ENCODE data around the gene SPRR3. TPM values are rescaled to one million over a fixed set of nuclear protein-coding genes. Genes with fewer than 3 reads are reported as not detected.

SPRR3 gene, protein sequence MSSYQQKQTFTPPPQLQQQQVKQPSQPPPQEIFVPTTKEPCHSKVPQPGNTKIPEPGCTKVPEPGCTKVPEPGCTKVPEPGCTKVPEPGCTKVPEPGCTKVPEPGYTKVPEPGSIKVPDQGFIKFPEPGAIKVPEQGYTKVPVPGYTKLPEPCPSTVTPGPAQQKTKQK
- total RNA-seq = not detected in 2 replicates

DNA sequence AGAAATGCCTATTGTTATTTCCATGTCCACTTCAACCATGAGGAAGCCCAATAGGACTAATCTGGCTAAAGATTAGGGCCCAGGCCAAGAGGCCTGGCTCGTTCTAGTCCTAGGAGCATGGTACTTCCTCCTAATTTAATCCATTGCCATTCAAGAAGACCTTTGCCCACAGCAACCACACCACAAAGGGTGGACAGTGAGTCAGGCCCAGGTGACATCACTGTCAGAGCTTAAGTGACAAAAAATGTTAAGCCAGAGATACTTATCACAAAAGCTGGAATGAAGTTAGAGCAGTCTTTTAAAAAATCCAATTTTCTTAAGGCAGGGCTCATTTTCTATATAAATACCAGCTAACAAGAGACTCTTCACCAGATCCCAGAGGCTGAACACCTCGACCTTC is at the start of gene SPRR3:
Gene SPRR3, plus strand, starts transcription at position 368 of the 400 bp plus-strand sequence. CDS start 1,272 bp downstream, outside the sequence.
- no peak for DNase-seq

DNA sequence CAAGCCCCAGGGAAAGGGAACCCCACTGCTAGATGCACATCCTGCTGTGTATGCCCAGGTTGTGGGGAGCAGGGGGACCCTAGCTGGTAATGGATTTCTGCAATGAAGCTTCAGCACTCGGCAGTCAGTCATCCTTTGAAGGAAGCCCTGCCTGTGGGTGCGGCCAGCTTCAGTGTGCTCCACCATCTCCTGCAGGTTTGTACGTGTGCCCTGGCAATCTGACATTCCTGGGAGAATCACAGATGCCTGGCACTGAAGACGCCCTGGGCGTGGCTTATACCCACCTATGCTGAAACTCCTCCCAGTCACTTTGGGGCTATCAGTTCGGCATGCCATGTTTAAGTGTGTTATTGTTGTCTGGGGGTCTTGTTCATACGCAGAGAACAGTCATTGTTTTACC is 47.8 kb upstream of the SPRR3 start:
- no peak for DNase-seq

DNA sequence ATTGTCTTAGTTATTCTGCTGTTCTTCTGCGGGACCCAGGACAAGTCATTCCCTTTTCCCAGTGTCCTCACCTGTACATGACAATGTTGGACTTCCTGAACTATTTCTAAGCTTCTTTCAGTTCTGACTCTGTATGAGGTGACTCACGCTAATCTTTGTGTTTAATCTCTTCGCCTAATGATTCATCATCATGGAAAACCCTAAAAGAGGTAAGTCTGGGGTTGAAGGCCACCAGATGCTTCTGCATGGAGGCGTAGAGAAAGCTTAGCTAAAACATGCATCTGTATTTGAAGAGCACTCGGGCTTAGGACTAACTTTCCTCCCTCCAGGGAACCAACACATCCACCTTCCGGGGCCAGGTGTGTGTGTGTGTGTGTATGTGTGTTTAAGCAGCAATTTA is 47.1 kb upstream of the SPRR3 start:
- DNase-seq = no peak

DNA sequence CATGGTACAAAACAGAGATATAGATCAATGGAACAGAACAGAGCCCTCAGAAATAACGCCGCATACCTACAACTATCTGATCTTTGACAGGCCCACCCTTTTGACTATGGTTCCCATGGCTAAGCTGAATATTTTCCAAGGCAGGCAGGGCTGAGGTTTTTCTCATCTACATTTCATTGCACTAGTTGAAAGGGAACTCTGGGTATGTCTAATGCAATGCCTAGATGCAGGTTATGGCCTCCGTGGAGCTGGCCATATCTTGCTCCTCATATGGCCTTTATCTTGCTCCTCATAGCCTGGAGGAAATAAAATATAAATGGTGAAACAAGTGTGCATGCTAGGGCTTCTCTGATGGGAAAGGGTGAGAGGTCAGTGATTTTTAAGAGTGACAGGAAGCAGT is 44.0 kb upstream of the SPRR3 start:
- no peak for DNase-seq

DNA sequence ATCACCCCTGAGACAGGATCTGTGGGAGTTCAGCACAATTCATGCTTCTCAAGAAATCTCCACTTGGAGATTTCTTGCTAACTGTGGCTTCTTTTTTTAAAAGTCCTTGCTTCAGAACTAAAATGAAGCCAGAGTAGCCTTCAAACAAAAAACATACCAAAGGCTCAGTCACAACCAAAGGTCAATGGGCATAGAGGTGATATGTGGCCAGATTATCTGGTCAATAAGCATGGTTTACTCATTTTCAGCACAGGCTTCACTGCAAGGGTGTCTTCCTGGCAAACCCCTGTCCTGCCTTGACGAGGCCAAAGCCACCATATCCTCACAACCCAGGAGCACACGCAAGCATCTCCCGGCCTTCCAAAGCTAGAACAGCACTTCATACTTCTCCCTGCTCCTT is 42.3 kb upstream of the SPRR3 start:
- DNase-seq = no peak

DNA sequence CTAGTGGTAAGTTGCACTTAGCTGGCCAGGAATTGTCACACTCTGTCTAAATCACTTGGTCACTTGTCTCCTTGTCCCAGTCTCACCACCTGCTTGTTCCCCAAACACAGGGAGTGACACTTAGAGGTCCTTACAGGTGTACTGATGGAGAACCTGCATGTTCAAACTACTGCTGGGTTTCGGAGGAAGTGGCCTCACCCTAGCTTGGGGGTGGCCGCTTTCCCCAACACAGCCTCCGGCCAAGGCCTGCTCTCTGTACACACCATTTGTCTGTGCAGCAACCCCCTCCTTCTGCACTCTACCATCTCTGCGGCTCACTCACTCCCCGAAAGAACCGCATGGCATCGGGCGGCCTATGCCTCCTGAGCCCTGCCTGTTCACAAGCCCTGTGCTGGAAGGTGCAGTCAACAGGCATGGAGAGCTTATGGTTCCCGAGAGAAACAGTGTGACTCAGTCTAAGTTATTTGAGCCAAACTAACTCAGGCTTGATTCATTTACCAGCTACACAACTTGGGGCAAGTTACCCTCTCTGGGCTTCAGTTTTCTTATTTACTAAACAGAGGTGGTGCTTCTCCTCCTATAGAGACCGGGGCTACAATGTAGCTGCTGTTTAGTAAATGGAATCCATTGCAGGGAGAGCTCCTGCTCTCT is 41.6 kb upstream of the SPRR3 start:
- no peak for DNase-seq

DNA sequence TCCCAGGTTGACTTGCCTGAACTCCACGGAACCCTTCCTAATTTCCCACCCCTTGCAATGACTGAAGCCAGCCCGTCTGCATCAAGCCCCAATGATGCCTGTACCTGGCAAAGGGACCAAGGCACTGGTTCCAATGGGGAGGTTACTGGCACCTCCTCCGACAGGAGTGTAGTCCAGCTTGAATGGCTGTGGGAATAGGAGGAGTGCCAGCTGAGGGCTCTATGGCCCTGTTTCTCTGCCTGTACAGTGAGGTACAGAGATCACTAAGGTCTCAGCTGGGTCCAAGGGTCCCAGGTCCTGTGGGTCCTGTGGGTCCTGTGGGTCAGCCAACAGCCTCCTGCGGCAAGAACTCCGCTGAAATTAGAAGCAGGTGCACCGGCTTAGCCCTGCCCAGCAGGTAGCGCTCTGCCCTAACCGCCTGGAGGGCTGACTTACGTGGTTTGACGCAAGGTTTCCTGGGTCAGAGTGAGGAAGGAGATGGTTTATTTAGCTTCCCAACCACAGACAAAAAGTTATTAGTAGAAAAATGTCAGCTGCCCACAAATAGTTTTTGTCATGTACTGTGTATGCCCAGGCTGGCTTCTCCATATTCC is 41.0 kb upstream of the SPRR3 start:
- no peak for DNase-seq

DNA sequence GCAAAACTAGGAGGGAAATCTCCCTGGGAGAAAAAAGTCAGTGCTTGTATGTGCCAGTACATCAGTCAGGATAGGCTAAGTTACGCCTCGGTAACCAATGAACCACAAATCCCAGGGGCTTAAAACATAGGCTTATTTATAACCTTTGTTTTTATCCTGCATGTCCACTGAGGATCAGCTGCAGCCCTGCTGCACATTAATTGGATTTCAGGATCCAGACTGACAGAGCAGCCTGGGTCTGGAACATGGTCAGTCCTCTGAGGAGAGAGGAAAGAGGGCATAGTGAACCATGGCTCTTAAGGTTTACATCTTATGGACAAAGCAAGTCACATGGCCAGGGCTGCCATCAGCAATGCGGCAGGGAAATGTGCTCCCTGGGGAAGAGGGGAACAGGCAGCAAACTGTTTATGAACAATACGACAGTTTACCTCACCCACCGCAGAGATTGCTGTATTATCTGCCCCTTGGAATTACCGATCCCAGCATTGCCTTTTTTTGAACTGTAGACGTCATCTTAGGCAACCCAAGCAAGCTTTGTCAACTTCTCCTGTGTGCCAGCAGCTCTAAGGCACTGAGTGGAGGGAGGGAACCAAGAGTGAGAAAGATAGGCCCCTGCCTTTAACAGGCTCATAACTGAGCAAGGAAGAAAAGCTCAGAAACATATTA is 40.2 kb upstream of the SPRR3 start:
- DNase-seq = no peak

DNA sequence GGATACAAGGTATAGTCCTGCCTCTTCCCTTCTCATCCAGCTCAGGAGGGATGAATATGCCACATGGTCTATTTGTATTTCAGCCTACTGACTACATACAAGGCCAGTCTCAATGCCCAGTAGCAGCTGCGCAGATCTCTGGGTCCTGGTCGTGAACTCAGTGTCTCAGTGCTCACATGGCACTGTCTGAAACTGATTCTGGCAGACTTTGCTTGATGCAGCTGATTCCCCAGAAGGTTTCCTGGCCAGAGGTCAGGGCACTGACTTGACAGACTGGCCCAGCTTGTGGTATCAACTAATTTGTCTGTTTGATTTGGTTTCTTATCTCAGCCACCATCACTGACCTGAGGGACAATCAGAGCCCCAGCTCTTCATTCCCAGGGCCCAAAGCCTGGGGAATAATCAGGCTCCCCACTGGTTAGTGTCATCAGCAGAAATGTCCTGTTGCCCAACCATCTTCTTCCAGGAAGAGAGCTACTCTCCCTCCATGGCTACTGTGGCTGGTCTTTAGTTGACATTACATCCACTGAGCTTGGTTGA is 38.6 kb upstream of the SPRR3 start:
- DNase-seq = no peak

DNA sequence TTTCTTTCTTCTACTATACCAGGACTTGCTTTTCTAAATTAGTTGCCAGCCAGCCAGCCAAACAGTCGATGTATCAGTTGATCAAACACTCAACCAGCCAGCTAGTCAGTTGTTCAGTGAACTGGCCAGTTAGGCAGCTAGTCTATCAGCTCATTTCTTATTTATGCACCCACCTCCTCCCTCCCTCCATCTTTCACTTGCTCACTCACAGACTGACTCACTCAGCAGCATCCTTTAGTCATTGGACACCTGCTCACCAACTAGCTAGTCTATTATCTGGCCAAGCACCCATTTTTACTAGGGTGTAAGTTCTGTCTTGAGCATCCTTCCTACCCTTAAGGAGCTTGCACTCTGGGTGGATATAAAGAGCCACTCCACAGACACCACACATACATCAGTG is 37.0 kb upstream of the SPRR3 start:
- DNase-seq = no peak

DNA sequence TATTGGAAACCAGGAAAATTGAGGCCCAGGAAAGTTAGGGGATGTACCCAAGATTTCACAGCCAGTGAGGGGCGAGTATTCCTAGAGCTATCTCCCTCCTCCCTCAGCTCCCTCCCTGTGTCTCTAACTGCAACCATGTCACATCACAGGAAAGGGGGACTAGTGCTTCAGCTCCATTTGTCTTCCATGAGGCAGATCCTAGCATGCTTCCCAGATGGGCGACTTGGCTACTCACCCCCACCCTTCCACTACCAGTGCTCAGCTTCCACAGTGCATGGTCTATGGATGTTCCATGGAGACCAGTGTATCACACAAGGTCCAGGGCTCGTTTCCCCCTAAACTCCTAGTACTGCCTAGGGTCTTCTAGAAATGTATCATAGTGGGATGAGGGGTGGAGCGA is 35.7 kb upstream of the SPRR3 start:
- no peak for DNase-seq

DNA sequence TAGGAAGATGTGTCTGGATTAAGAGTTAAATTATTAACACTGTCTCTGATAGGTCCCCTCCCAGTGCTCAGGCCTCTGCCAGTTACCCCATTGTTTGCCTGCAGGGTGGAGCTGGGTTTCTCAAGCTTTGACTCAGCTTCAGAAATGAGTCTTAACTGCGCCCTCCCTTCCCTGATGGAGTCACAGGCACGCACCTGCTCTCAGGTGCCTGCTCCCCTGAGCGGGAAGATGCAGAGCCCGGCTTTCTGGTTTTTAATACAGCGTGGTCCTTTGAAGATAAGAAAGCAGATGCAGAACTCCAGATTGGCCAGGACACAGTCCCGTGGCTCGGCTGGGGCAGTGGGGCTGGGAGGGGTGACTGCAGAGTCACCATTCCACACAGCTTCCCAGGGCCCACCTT is 34.3 kb upstream of the SPRR3 start:
- DNase-seq = no peak

DNA sequence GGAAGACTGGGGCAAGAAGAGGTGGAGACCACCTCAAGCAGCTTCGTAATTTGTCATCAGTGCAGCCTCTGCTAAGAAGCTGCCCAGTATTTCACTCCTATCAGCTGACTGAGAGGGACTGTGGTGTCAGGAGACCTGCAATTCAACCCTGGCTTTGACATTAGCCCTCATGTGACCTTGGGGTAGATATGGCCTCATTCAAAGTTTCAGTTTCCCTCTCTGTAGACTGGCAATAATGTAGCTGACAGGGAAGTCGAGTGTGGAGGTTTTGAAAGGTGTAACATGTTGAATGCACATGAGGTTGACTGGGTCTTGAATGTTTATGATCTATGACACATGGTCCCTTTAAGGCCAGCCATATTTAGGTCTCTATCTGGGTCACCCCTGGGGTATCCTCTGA is 33.3 kb upstream of the SPRR3 start:
- DNase-seq = no peak

DNA sequence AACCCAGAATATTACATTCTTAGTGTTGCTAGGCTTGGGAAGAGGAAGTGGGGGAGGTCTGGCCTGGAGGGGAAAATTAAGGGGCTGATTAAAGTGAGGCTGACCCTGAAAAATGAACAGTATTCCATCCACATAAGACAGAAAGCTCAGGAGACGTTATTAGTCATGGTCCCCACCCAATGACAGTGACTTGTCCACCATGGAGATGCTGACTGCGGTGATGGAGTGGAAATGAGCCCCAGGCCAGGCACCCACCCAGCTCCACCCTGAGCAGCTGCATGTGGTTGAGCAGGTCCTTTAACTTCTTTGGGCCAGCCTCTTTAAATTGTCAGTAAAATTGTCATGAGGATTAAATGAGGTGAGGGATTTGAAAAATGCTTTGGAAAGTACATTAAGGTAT is 32.5 kb upstream of the SPRR3 start:
- DNase-seq = no peak

DNA sequence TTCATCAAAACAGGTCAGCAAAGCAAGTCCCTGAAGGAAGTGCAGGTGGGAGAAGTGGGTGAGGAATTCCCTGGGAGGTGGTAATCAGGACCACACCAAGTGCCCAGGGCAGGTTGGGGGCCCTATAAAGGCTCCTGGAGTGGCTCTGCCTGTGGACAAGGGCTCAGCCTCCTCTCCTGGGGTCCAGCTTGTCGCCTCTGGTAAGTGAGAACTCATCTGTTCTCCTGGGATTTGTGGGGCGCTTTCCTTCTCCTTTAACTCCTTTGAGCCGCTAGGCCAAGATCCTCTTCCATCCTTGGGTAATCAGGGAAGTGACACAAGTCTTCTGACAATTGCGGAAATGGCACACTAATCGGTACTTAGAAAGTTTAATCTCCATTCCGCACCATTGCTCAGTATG is 31.1 kb upstream of the SPRR3 start, which contains the start of gene SPRR4:
Gene SPRR4, plus strand, starts transcription at position 154 of the 400 bp plus-strand sequence. CDS start 1,243 bp downstream, outside the sequence.
- DNase-seq = no peak

DNA sequence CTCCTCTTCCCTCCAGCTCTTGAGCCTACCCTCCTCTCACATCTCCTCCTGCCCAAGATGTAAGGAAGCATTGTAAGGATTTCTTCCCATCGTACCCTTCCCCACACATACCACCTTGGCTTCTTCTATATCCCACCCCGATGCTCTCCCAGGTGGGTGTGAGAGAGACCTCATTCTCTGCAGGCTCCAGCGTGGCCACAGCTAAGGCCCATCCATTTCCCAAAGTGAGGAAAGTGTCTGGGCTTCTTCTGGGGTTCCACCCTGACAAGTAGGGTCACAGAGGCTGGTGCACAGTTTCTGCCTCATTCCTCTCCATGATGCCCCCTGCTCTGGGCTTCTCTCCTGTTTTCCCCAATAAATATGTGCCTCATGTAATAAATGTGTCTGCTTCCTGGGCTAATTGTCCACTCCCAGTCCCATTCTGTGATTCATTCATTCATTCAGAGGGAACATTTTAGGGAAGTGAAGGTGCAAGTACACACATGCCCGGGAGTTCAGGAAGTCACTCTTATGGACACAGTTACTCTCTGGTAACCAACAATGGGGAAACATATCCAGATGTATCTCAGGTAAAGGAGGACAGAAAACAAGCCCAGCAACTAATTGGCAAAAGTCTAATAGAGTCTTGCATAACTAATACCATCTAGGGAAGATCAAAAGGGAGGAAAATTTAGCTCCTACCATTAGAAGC is 29.2 kb upstream of the SPRR3 start:
- no peak for DNase-seq

DNA sequence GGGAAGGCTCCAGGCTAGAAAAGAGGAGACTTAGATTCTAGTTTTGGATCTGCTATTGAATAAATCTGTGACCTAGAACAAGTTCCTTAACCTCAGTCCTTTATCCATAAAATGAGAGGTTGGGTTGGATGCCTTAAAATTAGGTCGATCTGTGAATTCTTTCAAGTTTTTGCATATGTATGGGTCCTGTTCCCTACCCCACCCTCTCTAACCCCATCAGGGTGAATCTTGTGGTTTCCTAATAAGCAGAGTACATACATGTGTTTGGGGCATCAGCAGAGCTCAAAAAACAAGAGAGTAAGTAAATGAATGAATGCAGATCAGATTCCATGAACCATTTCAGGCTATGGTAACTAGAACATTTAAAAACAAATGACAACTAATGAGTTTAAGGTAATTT is 24.9 kb upstream of the SPRR3 start:
- DNase-seq = no peak

DNA sequence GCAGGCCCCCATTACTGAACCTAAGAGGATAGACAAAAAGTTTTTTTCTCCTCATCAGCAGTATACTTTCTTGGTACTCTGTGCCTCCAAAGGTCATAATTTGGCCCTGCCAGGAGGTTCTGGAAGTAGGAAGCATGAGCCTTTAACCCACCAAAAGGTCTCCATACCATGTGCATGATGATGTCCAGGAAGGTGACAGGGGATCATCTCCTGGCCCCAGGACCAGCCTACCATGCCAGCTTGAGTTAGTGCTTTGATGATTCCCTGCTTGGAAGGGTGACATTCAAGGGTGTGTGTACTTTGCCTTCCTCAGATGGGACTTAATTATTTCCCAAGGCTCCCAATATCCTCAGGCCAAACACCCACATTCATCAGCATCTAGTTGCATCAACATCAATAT is 23.9 kb upstream of the SPRR3 start:
- DNase-seq = no peak

DNA sequence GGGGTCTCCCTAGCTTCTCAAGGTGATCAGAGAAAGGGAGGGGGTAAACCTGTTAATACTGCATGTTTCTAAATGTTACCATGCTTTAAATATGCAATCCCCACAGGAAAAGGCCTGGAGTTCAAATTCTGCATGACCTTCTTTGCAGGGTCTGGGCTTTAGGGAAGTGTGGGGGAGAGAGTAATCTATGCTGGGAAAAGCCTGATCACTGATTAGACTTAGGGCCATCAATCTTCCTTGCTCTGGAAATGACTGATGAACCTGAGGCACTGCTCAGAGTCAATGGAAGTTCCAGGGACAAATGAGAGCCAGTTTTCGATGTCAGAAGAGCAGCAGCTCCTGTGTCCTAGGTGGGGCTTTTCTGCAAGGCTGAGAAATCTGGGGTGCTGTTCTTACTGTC is 20.9 kb upstream of the SPRR3 start:
- DNase-seq = no peak

DNA sequence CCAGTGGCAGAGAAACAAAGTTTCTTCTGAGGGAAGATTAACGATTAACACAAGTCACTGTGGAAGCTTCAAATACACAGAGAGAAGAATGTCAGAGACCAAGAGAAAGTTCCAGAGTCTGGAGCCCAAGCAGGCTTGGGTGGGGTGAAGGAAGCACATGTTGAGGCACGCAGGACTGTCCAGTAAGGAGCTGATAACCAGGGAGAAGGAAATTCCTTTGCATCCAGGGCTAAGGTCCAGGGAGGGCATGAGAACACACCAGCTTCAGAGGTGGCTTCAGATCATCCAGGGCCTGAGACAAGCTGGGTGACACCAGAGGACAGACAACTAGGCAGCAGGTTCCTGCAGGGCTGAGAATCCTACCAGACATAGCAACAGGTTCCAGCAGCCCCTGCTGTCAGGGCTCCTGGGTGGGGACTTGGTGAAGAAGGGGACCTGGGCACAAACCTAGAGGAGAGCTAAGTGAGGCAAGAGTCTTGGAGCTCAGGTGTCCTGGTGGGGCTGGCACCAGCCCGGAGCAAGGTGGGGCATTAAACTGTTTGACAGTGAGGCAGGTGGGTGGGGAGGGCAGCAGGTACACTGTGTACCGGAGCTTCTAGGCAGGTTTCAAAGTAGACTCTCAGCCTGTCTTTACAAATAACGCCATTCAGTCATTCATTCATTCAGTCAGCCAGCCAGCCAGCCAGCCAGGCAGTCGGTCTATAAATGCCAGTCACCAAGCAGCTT is 20.2 kb upstream of the SPRR3 start:
- no peak for DNase-seq

DNA sequence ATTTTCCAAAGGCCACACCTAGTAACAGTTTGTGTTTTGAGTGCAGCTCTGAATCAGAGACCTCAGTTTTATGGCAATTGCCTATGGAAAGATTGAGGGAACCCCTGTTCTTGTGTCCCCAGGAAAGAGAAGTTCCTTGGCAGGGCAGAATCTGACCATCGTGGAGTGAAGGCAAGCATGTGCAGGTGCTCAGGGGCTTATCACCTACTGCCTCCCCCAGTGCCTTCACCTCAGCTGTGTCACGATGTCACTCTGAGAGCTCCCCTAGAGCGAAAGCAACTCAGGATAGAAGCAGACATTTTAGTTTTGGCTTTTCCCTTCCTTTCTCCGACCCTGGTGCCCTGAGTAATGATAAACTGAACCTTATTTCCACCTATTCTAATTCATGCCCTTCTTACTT is 19.5 kb upstream of the SPRR3 start:
- no peak for DNase-seq

DNA sequence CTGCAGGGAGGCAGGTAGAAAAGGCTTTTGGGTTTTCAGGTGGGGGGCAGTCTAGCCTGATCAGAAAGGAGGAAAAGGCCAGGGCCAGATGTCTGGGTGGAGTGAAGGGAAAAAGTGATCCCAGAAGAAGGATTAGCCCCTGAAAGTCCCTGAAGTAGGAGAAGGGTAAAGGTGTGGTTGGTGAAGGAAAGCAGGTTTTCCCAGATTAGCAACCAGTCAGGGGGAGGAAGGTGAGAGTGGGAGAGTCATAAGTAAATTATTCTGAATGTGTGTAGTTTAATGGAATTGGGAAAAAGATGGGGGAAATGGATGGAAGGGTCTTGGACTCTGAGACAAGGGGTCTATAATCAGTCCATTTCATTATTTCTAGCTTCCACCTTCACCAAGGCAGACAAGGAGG is 18.3 kb upstream of the SPRR3 start:
- DNase-seq = no peak

Data from dermis blood vessel endothelial cell (primary cell).